Measurements from ENCODE around the gene LRRC71. TPM values are rescaled to one million over a fixed set of nuclear protein-coding genes. Genes with fewer than 3 reads are reported as not detected.

The LRRC71 gene
- total RNA-seq, 1 experiment from 2014 or later: not detected

- H3K4me3 Mint-ChIP-seq (ENCODE audit: low read depth, unreplicated experiment): no peak overlapping the region
- DNase-seq: no peak
- peaks cover 9% of the 10 kb centered on the region for H3K27me3 Mint-ChIP-seq (ENCODE audit: unreplicated experiment)
- H3K27ac Mint-ChIP-seq (ENCODE audit: unreplicated experiment): no peak overlapping the region
- H3K36me3 Mint-ChIP-seq (ENCODE audit: insufficient read depth, unreplicated experiment): peaks cover 31% of the 10 kb centered on the region
- CTCF ChIA-PET: interaction anchor here (0.7 to 1.6 kb wide), 2 partner anchors 8 to 208 kb away, joined by 4 read pairs; partner anchors contain the start of genes ISG20L2 and METTL25B
- intact Hi-C loops (cut with micrococcal nuclease; ENCODE audit: unreplicated experiment): no loop called here
- H3K9me3 Mint-ChIP-seq (ENCODE audit: low read depth, unreplicated experiment): no peaks in the 10 kb centered on the region
- BruUV-seq (replicated peaks): no TSS peak
- no peak for TF ChIP-seq CTCF (IDR thresholded peaks at IDR 0.05; ENCODE audit: unreplicated experiment)
- no peaks in the 10 kb centered on the region for H3K4me1 Mint-ChIP-seq (ENCODE audit: low read depth, unreplicated experiment)
Measured at GRCh38 chr1:156936191-156936590, 15.8 kb downstream of the LRRC71 start.

GRCh38 chr1:156936721-156937220 is 16.3 kb downstream of the LRRC71 start:
- H3K36me3 Mint-ChIP-seq (ENCODE audit: insufficient read depth, unreplicated experiment): peaks cover 37% of the 10 kb centered on the region
- DNase-seq: no peak
- peaks cover 3% of the 10 kb centered on the region for H3K27me3 Mint-ChIP-seq (ENCODE audit: unreplicated experiment)
- no peak overlapping the region for H3K4me3 Mint-ChIP-seq (ENCODE audit: low read depth, unreplicated experiment)
- CTCF ChIA-PET: interaction anchor here (1.6 kb wide), 1 partner anchor 9 kb away, joined by 4 read pairs; no protein-coding TSS in a partner anchor
- intact Hi-C loops (cut with micrococcal nuclease; ENCODE audit: unreplicated experiment): no loop called here
- no peak for TF ChIP-seq CTCF (IDR thresholded peaks at IDR 0.05; ENCODE audit: unreplicated experiment)
- H3K9me3 Mint-ChIP-seq (ENCODE audit: low read depth, unreplicated experiment): no peaks in the 10 kb centered on the region
- H3K4me1 Mint-ChIP-seq (ENCODE audit: low read depth, unreplicated experiment): no peaks in the 10 kb centered on the region
- H3K27ac Mint-ChIP-seq (ENCODE audit: unreplicated experiment): no peak overlapping the region
- no TSS peak for BruUV-seq (replicated peaks)

- BruUV-seq (replicated peaks): no TSS peak
- no peak for TF ChIP-seq CTCF (IDR thresholded peaks at IDR 0.05; ENCODE audit: unreplicated experiment)
- Mint-ChIP-seq H3K36me3 (ENCODE audit: insufficient read depth, unreplicated experiment) (peaks cover 44% of the 10 kb centered on the region), H3K9me3 (ENCODE audit: low read depth, unreplicated experiment) (no peaks in the 10 kb centered on the region), H3K27me3 (ENCODE audit: unreplicated experiment) (no peaks in the 10 kb centered on the region), H3K27ac (ENCODE audit: unreplicated experiment) (no peak overlapping the region), H3K4me1 (ENCODE audit: low read depth, unreplicated experiment) (no peaks in the 10 kb centered on the region), H3K4me3 (ENCODE audit: low read depth, unreplicated experiment) (no peak overlapping the region)
- DNase-seq: no peak
- intact Hi-C loops (cut with micrococcal nuclease; ENCODE audit: unreplicated experiment): no loop called here
- CTCF ChIA-PET: interaction anchor here (1.6 kb wide), 1 partner anchor 10 kb away, joined by 4 read pairs; no protein-coding TSS in a partner anchor
Measured at GRCh38 chr1:156937883-156938282, 17.5 kb downstream of the LRRC71 start.

- no peaks in the 10 kb centered on the region for H3K9me3 Mint-ChIP-seq (ENCODE audit: low read depth, unreplicated experiment)
Measured at GRCh38 chr1:156938813-156939212, 18.4 kb downstream of the LRRC71 start.

More at GRCh38 chr1:156938813-156939212, 18.4 kb downstream of the LRRC71 start:
- Mint-ChIP-seq H3K27me3 (ENCODE audit: unreplicated experiment) (no peaks in the 10 kb centered on the region), H3K36me3 (ENCODE audit: insufficient read depth, unreplicated experiment) (peaks cover 42% of the 10 kb centered on the region), H3K4me1 (ENCODE audit: low read depth, unreplicated experiment) (no peaks in the 10 kb centered on the region), H3K4me3 (ENCODE audit: low read depth, unreplicated experiment) (no peak overlapping the region), H3K27ac (ENCODE audit: unreplicated experiment) (no peak overlapping the region)
- intact Hi-C loops (cut with micrococcal nuclease; ENCODE audit: unreplicated experiment): no loop called here
- BruUV-seq (replicated peaks): no TSS peak
- CTCF ChIA-PET: no interaction called here
- no peak for TF ChIP-seq CTCF (IDR thresholded peaks at IDR 0.05; ENCODE audit: unreplicated experiment)
- DNase-seq: no peak

Measured in Calu3 (cell line).